GM21619 (cell line): ENCODE data around the gene CHST14.
"Not testable (repeated sequence)": the region's sequence is repeated elsewhere in the genome, so short reads cannot be mapped to it uniquely, and the experiment has no call there.

Experiments used
- ATAC-seq: cut with Tn5 transposase; IDR thresholded peaks from one replicate; pipeline ENCODE4 v1.9.1; 2021; ENCODE audit not compliant: unreplicated experiment

The CHST14 gene

DNA sequence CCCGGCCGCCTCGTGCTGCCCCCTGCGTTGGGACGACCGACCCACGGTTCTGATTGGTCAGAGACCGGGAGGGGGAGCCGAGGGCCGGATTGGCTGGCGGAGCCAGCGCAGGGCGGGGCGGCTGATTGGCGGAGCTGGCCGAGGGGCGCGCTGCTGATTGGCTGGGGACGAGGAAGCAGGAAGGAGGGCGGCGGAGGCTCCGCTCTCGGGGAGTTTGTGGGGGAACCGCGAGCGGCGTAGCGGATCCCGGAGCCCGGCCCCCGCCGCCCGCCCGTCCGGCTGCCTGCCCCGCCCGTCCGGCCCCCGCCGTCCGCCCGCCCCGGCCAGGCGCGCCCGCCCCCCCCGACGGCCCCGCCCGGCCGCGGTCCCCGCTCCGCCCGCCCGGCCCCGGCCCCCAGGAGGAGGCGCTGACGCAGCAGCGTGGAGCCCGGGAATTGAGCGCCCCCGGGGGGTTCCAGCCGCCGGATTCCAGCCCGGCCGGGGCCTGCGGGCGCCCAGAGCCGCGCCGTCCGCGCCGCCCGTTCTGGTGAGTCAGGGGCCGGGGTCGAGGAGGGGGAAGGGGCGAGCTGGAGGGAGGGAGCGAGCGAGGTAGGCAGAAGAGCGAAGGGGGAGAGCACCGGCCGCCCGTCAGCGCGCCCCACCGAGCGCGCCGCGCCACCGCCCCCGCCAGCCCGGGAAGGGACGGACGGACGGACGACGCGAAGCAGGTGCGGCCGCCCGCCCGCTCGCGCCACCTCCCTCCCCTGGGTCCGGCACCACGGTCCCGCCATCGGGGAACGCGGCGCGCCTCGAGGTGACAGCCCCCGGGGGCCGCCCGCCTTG, 29.8 kb upstream of the CHST14 start, which contains the start of gene BAHD1:
TSS of gene BAHD1 (plus strand) at position 211 of the 822 bp plus-strand sequence. CDS start 17,512 bp downstream, outside the sequence.
- ATAC-seq, result peak; percentile 85

DNA sequence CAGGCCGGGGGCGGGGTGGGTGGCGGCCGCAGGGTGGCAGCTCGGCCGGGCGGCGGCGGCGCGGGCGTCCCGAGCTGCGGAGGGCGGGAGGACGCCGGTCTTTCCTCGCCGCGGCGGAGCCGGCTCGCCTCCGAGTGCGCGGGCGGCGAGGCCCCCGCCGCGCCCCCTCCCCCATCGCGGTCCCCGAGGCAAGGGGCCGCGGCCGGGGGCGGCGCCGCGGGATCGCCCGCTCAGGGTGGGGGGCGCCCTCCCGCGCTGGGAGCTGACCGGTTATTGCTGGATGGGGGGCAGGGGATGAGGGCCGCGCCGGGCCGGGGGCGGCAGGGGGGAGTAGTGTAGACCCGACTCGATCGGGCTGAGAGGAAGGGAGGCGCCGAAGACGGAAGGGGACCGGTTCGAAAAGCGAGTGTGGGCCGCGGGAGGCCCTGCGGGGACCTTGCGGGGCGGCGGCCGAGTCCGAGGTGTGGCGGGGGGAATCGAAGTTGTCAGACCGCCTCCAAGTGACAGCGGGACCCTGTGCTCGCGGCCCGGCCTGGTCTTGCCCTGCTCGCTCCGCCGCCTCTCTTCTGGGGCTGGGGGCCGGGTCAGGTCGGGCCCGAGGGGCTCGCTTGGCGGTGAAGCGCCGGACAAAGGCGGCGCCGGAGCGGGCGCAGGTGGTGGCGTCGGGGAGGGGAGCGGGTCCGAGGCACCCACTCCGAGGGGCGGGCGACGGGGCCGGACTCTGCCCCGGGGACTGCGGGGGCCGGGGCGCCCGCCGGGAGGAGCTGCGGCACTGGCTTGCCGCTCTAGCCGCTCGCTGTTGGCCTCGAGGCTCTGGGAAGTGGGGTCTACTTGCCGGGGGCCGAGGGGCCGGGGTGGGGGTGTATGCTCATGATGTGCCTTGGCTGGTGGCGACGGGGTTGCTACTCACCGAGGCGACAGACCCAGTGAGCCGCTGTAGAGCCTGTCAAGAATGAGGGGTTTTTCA, 28.9 kb upstream of the CHST14 start:
- ATAC-seq, result no peak

DNA sequence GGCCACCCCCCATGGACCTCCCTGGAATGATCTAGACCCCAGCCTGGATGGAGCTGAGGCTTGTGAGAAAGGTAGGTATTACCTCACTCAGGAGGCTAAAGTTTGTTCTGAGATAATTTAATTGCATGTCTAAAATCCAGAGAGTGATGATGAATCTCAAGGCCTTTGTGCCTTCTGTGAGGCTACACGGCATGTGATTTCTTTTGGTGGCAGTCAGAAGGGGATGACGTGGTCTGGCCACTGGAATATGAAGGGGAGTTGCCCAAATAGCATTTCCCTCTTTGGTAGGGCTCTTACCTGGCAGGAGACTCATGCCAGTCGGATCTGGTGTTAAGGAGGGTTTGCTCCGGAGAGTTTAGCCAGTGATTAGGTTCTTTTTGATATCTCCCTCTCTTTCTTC, 27.5 kb upstream of the CHST14 start:
- ATAC-seq, result no peak

DNA sequence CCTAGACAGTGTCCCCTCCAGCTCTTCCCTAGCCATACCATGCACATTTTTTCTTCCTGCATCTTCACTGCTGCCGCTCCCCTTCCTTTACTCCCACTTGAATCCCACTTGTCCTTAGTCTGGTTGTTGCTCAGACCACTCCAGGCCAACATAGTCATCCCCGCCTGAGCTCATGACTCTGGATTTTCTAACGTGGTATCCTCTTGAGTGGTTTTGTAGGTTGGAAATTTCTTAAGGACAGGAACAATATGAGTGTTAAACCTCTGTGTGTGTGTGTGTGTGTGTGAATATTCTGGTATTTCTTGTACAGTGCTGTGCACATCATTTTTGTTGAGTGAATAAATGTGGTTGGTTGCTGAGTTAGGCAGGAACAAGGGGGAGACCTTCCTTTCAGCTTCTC, 26.9 kb upstream of the CHST14 start:
- no peak for ATAC-seq

DNA sequence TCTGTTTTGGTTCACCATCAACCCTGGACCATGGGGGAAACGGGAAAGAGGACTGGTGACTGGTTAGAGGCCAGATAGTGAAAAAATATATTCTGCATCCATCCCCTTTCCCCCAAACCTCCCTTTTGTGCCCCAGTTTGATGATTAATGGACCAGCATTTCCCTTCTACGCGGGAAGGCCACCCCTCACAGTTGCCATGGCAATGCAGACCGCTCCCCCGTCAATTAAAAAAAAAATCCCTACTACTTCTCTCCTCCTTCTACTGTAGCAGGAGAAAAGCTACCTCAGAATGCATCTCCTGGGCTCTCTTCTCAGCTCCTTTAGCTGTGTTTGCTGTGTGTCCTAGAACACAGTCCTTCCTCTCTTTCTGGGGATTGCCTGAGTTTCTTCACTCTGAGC, 26.0 kb upstream of the CHST14 start:
- ATAC-seq, result no peak

DNA sequence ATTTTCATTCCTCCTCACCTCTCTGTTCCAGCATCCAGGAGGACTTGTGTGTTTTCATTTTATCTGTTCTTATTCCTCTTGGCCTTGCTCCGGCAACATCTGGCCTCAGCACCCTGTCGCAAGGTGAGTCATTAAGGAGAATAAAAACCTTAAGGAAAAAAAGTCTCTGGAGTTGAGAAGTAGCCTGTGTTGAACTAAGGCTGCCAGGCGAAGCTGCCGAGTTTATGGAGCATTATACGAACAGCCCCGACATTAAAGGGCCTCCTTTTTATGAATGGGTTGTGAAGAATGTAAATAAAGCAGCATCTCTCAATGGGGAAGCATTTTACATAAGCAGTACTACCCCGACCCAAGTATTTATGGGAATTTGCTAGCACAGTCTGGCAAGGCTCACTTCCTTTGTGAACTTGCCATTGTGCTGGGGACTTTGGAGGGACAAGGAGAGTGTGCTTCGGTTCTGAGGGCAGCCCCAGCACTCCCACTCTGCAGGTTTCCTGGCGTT, 25.3 kb upstream of the CHST14 start:
- no peak for ATAC-seq

DNA sequence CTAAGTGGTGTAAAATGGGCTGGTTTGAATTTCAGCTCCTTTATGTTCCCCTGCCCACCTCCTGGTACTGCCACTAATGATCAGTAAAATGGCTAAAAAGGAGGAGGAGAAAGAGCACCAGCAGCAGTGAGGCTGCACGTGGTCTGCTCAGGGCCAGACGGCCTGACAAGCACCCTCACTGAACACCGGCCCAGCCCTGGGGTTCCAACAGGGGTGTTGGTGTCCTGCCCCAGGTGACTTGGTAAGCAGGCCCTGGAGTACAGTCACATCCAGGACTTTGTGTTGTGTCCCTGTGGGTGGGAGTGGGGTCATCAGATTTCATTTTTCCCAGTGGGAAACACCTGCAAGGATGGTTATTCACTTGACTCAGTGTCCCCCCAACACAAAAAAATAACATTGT, 24.6 kb upstream of the CHST14 start:
- ATAC-seq, result no peak

DNA sequence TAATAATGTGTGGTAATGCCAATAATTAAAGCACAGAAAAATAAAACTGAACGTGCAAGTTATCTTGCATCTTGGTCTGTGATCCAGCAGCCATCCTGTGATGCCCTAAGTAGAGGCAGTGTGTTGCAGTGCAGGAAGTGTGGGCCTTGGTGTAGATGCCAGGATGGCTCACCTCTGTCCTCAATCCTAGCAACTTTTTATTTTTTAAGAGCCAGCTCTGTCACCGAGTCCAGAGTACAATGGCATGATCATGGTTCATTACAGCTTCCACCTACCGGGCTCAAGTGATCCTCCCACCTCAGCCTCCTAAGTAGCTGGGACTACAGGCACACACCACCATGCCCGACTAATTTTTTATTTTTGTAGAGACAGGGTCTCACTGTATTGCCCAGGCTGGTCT, 22.4 kb upstream of the CHST14 start:
- no peak for ATAC-seq

DNA sequence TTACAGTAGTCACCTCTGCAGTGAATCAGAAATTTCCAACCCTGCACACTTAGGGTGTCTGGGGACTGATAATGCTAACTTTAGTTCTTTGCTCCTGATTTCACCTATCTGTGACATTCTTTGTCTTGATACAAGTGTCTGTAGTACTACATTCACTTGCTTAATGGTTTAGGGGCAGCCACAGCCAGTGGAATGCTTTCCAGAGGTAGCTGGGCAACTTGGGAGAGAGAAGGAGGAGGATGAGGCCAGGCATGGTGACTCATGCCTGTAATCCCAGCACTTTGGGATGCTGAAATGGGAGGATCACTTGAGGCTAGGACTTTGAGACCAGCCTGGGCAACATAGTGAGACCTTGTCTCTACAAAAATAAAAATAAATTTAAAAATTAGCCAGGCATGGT, 21.5 kb upstream of the CHST14 start:
- no peak for ATAC-seq

DNA sequence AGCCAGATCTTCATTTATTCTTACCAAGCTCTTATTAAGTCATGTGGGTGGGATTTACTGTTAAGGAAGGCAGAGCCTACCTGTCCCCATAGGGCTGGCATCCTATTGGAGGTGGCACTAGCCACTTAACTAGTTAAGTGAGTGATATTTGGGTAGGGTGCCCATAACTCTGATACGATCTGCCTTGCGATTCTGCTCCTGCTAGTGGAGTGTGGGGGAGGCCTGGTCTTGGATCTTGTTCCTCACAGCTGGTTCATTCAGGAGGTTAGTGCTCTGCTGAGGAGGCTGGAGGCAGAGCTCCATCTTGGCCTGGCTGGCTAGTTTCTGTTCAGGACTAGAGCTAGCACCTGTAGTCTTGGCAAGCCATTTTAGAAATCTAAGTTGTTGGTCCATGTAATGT, 20.7 kb upstream of the CHST14 start:
- ATAC-seq, result no peak

DNA sequence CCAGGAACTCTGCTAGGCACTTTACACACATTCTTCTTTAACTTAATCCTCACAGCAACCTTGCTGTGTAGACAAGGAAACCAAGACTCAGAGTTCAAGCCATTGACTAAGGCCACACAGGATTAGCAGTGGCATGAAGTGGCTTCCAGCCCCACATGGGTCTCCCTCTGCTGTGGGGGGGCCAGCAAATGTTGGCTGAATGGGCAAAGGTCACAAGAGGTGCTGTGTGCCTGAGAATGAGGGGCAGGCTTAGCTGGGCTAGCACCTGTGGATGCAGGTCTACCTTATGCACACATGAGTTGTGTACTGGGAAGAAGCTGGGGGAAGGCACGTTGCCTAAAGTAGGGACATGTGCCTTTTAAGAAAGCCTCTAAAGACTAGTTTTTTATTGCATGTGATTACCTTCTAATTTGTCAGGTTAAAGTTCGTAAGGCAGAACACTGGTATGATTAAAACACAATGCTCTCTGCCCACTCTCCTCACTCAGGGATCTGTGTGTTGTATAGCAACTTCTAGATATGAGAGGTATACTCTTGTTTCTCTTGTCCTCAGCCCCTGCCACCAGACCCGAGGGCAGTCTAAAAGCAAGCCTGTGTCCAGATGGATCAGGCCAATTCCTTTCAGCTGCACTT, 19.1 kb upstream of the CHST14 start:
- ATAC-seq, result no peak

DNA sequence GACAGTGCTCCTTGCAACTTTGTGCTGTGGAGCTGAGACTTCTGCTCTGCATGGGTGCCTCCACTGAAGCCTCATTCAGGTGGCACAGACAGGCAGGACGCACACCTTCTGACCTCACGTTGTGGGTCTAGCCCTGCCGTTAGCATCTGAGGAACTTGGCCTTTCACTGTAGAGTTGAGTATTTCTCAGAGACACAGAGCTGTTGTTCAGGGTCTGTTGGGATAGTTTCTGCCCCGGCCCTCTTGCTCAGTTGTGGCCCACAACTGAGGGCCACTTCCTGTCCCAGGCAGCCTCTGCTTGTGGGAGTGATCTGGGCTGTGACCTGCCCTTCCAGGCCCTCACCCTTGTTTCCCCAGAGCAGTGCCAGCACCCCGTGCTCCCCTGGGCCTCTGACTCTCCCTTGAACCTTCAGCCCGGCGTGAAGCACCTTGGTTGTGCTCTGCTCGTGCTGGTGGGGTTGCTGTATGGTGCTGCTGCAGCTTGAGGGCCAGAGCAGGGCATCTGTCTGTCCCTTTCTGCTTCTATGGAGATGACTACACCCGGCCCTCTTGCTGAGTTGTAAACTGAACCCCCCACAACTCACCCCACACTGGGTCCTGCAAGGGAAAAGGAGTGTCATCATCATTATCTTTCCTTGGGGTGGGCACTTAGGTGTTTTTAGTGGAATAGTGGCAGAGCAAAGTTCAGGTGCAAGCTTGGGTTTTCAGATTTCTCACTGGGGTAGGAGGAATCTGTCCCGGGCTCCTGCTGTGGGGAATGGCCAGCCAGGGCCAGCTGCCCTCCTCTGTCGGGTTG, 18.3 kb upstream of the CHST14 start:
- ATAC-seq, result no peak

DNA sequence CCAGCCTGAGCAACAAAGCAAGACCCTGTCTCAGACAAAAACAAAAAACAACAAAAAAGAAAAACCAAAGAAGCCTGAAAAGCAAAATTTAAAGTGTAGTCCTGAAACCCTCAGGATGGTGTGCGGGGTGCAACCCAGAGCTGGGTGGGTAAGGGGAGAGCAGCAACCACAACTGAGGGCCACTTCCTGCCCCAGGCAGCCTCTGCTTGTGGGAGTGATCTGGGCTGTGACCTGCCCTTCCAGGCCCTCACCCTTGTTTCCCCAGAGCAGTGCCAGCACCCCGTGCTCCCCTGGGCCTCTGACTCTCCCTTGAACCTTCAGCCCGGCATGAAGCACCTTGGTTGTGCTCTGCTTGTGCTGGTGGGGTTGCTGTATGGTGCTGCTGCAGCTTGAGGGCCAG, 16.8 kb upstream of the CHST14 start:
- ATAC-seq, result not testable (repeated sequence)

DNA sequence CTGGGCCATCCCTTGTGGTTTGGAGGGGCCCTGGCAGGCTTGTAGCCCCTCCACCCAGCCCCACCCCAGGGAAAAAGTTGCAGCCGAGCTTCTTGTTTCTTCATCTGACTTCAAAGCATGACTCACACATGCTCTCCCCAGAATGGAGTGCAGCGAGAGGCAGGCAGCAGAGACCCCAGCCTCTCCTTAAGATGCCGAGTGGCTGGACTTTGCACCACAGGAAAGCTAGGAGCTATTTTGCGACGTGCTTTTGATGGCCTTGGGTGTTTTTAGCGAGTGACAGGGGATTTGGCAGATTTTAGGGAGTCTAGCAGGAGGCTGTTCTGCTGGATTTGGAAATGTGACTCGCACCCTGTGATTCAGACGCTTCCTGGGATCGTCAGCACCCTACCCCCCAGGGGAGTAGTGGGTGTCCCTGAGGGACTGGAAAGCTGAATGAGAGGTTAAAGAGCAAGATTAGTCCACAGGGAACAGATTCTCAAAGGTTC, 15.8 kb upstream of the CHST14 start:
- no peak for ATAC-seq

DNA sequence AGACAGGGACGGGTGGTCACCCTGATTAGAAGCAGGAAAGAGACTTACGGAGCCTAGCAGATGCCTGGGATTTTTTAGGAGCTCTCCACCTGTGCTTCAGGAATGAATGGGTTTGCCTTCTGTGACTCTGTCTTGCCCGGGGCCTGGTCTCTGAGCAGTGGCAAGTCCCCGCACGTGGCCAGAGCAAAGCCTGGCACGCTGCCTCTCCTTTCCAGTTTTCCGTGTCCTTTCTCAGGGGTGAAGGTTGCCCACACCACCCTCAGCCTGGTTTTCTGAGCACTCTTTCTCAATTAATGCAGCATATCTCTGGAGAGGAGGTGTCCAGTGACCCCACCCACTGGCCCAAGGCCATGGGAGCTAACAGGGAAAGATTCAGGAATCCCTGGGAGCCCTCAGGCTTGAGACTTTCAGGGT, 14.5 kb upstream of the CHST14 start:
- no peak for ATAC-seq

DNA sequence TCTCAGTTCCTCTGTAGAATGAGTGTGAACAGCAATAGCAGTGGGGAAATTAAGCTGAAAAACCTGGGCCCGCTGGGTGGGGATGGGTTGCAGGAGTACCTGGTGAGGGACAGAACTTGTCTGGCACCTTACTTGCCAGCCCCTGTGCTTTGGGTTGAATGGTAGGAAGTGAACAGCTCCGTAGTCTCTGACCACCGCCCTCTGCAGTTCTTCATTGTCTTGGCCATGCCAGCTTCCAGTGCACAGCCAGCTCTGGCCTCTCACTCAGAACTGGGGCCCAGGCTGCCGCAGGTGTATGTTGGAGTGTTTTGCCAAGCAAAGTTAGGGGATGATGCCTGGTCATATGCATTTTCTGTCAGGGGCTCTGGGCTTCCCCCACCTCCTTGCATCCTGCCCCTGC, 14.0 kb upstream of the CHST14 start:
- no peak for ATAC-seq

DNA sequence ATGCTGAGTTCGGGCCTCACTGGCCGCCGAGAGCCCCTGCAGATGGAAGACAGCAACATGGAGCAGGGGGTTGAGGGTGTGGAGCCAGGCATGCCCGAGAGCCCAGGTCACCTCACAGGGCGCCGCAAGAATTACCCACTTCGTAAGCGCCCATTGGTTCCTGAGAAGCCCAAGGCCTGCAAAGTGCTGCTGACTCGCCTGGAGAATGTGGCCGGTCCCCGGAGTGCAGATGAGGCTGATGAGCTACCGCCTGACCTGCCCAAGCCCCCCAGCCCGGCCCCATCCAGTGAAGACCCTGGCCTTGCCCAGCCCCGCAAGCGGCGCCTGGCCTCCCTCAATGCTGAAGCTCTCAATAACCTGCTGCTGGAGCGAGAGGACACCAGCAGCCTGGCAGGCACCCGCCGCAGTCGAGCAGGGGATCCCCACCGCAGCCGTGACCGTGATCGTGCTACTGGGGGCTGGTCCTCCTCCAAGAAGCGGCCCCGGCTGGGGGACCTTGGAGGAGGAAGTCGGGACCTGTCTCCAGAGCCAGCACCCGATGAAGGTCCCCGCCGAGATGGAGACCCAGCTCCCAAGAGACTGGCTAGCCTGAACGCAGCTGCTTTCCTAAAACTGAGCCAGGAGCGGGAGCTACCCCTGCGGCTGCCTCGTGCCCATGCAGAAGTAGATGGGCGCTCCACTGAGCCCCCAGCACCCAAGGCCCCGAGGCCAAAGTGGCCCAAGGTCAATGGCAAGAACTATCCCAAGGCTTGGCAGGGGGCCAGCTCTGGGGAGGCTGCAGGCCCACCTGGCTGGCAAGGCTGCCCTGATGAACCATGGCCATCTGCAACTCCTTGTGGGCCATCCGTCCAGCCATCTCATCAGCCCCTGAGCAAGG, 12.1 kb upstream of the CHST14 start:
- ATAC-seq, result no peak

DNA sequence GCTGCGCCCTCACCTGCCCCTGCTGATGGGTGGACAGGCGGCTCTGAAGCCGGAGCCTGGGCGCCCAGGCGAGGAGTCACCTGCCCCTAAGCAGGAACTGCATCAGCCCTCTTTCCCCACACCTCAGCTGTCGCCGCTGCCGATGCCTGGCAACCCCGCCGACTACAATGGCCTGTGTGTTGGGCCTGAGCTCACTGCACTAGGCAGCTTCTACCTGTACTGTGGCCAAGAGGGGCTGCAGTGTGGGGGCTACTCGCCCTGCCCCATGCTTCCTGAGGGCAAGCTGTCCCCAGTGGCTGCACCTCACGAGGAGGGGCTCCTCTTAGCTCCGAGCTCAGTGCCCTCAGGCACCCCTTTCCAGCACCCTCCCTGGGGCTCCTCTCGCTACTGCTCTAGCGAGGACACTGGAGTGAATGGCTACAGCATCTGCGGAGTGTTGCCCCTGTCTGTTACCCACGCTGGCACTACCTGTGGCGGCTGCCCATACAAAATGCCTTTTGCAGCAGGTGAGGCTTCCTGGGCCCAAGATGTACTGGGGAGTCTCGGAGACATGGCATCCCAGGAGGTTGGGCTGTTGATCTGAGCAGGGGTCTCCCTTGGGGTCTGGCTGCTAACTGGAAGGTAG, 11.3 kb upstream of the CHST14 start:
- no peak for ATAC-seq

DNA sequence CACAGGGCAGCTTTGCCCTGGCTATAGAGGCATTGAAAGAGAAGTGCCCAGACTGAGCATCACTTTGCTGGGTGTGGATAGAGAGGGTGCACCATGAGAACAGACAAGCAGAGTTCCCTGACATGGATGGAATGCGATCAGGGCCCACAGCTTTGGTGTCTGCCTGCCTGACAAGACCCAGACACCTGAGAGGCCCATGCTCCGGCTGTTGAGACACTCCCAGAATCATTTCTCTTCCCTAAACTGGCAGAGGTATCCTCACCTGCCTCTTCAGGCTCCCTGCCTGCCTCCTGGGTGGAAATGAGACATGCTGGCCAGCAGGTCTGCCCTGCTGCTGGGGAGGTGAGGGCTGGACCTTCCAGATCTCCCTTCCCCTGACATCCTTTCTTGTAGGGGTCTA, 10.4 kb upstream of the CHST14 start:
- no peak for ATAC-seq
